Vagina (tissue), 2 donors: ENCODE data around the gene PPIF. TPM values are rescaled to one million over a fixed set of nuclear protein-coding genes. Genes with fewer than 3 reads are reported as not detected.

Source experiments
- DNase-seq, 2 donors: peaks; one replicate each; pipeline ENCODE4 v3.0.0-alpha.2; 2017; ENCODE audit errors: extremely low spot score in 2 of 2
- H3K27ac ChIP-seq: fragments of 200-600 bp; sonication (generic); one replicate; pipeline ENCODE4 v1.5.1; 2019
- H3K27me3 ChIP-seq: fragments of 200-600 bp; sonication (generic); one replicate; pipeline ENCODE4 v1.5.1; 2019
- H3K36me3 ChIP-seq, 2 donors: fragments of 200-600 bp; sonication (generic); one replicate each; pipeline ENCODE4 v1.5.1; 2017 to 2019
- H3K4me1 ChIP-seq: fragments of 200-600 bp; sonication (generic); one replicate; pipeline ENCODE4 v1.5.1; 2019
- H3K4me3 ChIP-seq, 2 donors: fragments of 200-600 bp; sonication (generic); 1 replicate in 1 of 2; 2 replicates in 1 of 2; pipeline ENCODE4 v1.5.1; 2016 to 2019
- H3K9me3 ChIP-seq: fragments of 200-600 bp; sonication (generic); one replicate; pipeline ENCODE4 v1.5.1; 2019
- POLR2A ChIP-seq, 2 donors: fragments of 450-650 bp; IDR thresholded peaks; one replicate each; pipeline ENCODE4 v1.6.1; 2017; ENCODE audit warnings: antibody characterized with exemption in 2 of 2, mild to moderate bottlenecking in 2 of 2, moderate library complexity in 2 of 2
- POLR2AphosphoS5 ChIP-seq, 2 donors: sonication (generic); formaldehyde crosslinking; IDR thresholded peaks; one replicate each; pipeline ENCODE4 v1.9.0; 2017; ENCODE audit warnings: antibody characterized with exemption in 2 of 2, mild to moderate bottlenecking in 2 of 2, low read depth in 1 of 2; ENCODE audit not compliant: insufficient read depth in 1 of 2
- intact Hi-C: fragments of 100-400 bp; cut with DNase I; formaldehyde crosslinking; loops from one replicate; pipeline ENCODE4 v1.15.1; 2023
- total RNA-seq: library from RNA; depleted of rRNA; stranded (reverse); fragments of >200 nt; gene quantifications from one replicate; pipeline ENCODE4 v1.2.3, GENCODE V29; 2016
- TF ChIP-seq, protein P1 (sequence below), 3 experiments: fragments of 450-650 bp in 2 of 3; fragments of 200-600 bp in 1 of 3; sonication (generic) in 1 of 3; IDR thresholded peaks; one replicate each; pipeline ENCODE4 v1.5.1; 2017 to 2019; ENCODE audit warnings: antibody characterized with exemption in 3 of 3, mild to moderate bottlenecking in 2 of 3, moderate library complexity in 2 of 3

Gene PPIF
- total RNA-seq, 1 donor from 2014 or later, result 44.7 TPM

DNA sequence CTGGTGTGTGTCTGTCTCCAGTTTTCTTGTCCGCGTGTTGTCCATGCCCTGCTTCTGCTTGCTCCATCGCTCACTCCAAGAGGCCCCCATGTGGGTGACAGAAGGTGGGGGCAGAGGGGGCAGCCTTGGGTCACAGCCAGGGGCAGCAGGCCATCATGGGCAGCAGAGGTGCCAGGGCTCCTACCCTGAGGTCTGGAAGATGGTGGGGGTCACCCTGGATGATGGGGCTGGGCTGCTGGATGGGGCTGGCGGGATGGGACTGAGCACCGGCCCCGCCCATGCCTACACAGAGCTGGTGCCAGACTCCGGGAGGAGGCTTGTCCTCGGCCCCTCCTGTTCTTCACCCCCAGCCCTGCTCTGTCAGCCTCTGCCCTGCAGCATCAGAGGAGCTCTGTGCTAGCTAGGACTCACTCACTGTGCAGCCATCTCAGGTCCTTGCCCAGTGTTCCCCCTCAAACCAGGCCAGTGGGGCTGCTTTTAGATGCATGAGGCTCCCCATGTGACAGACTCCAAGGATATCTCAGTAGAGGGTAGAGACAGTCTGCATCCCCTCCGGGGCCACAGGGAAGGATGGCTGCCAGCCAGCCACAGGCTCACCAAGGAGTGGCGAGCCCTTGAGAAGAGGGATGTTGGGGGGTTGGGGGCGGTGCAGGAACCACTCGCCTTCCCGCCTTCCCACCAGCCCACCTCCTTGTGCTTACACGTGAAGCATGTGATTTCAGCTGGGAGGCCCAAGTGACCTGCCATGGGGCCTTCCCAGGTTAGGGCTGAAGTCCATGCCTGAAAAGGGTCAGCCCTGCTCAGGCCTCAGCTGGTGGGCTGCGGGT, 35.5 kb upstream of the PPIF start:
- intact Hi-C loops, result no loop called here
- Histone ChIP-seq H3K27ac (peak overlapping the region; percentile 5), H3K9me3 (no peaks in the 10 kb centered on the region), H3K4me3 (no peak overlapping the region), H3K36me3 (peaks cover 0 to 67% of the 10 kb centered on the region in 2 donors), H3K27me3 (no peaks in the 10 kb centered on the region), H3K4me1 (peaks cover 16% of the 10 kb centered on the region)
- TF ChIP-seq, protein P1, sequence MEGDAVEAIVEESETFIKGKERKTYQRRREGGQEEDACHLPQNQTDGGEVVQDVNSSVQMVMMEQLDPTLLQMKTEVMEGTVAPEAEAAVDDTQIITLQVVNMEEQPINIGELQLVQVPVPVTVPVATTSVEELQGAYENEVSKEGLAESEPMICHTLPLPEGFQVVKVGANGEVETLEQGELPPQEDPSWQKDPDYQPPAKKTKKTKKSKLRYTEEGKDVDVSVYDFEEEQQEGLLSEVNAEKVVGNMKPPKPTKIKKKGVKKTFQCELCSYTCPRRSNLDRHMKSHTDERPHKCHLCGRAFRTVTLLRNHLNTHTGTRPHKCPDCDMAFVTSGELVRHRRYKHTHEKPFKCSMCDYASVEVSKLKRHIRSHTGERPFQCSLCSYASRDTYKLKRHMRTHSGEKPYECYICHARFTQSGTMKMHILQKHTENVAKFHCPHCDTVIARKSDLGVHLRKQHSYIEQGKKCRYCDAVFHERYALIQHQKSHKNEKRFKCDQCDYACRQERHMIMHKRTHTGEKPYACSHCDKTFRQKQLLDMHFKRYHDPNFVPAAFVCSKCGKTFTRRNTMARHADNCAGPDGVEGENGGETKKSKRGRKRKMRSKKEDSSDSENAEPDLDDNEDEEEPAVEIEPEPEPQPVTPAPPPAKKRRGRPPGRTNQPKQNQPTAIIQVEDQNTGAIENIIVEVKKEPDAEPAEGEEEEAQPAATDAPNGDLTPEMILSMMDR (IDR thresholded peaks at IDR 0.05), result no peak
- no peak for TF ChIP-seq POLR2AphosphoS5 (IDR thresholded peaks at IDR 0.05; ENCODE audit: insufficient read depth in 1 of 2, low read depth in 1 of 2)
- TF ChIP-seq POLR2A (IDR thresholded peaks at IDR 0.05), result no peak
- no peak for DNase-seq

DNA sequence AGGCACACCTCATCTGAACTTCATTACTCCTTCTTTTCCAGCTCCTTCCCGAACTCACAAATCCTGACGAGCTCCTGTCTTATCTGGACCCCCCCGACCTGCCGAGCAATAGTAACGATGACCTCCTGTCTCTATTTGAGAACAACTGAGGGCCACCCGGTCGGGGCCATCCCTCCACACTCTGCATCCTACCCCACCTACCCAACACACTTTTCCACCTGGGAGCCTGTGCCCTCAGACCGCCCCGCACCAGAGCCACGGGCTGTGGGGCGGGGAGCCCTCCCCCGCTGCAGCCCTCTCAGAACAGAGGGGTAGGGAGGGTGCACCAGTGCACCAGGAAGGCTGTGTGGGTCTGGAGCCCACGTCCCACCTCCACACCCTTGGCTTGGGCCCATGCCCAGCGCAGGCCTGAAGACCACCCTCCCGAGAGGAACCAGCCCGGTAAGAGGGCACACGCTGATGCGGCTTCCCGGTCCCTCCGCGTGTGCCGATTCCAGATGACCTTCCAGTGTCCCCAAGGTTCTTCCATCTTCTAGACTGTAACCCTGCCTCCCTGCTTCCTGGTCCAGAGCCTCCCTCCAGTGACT, 34.6 kb upstream of the PPIF start:
- peaks cover 0 to 58% of the 10 kb centered on the region in 2 donors for H3K36me3 ChIP-seq
- no peak overlapping the region for H3K27ac ChIP-seq
- no peak overlapping the region for H3K4me3 ChIP-seq
- no peaks in the 10 kb centered on the region for H3K27me3 ChIP-seq
- intact Hi-C loops, result no loop called here
- TF ChIP-seq, protein P1 (IDR thresholded peaks at IDR 0.05), result no peak
- TF ChIP-seq POLR2A (IDR thresholded peaks at IDR 0.05), result no peak
- no peak for TF ChIP-seq POLR2AphosphoS5 (IDR thresholded peaks at IDR 0.05; ENCODE audit: insufficient read depth in 1 of 2, low read depth in 1 of 2)
- peaks cover 25% of the 10 kb centered on the region for H3K4me1 ChIP-seq
- H3K9me3 ChIP-seq, result no peaks in the 10 kb centered on the region
- no peak for DNase-seq

DNA sequence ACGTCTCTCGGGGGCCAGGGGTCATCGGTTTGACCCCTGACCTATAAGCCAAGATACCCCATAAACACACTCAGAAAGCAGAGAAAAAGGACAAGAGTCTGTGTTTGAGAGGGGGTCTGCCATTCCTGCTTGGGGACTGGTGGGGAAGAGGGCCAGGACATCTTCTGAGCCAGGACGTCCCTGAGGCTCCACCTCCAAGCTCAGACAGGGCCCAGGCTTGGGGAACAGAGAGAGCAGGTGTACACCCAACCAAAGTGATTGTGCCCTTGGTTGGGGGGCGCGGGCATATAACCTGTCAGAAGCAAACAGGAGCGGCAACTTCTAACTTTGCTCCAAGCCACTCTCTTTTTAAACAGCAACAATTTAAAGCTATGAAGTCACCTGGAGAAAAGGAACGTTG, 33.9 kb upstream of the PPIF start:
- Histone ChIP-seq H3K27me3 (no peaks in the 10 kb centered on the region), H3K9me3 (no peaks in the 10 kb centered on the region), H3K4me1 (peaks cover 30% of the 10 kb centered on the region), H3K27ac (no peak overlapping the region), H3K4me3 (no peak overlapping the region), H3K36me3 (peaks cover 0 to 51% of the 10 kb centered on the region in 2 donors)
- no peak for DNase-seq
- TF ChIP-seq POLR2AphosphoS5 (IDR thresholded peaks at IDR 0.05; ENCODE audit: insufficient read depth in 1 of 2, low read depth in 1 of 2), result no peak
- TF ChIP-seq POLR2A (IDR thresholded peaks at IDR 0.05), result no peak
- TF ChIP-seq, protein P1 (IDR thresholded peaks at IDR 0.05), result no peak
- intact Hi-C loops, result no loop called here

DNA sequence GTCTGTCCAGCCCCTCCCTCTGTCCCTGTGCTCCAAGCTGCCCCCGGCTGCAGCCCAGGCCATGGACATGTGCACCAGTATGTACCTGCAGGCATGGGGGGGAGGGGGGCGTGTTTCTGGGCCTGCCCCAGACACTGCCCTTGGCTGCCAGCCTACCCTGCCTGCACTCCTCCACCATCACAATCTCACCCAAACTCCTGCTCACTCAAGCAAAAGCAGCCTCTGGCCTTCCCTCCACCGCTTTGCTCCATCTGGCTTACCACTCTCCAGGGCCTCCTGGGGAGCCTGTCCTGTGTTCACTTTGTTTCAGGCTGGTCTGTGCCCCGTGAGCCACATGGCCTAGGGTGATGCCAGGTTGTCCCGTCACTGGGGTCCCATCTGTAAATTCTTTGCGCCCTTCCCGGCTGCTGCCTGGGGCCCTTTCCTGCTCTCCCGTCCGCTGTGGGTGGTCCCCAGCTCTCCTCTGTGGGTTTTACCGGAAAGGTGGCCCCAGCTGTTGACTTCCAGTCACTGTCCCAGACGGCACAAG, 33.3 kb upstream of the PPIF start:
- H3K27me3 ChIP-seq, result no peaks in the 10 kb centered on the region
- no peak overlapping the region for H3K27ac ChIP-seq
- TF ChIP-seq POLR2A (IDR thresholded peaks at IDR 0.05), result no peak
- peak in 1 of 2 donors; percentile 26 for TF ChIP-seq POLR2AphosphoS5 (IDR thresholded peaks at IDR 0.05; ENCODE audit: insufficient read depth in 1 of 2, low read depth in 1 of 2)
- TF ChIP-seq, protein P1 (IDR thresholded peaks at IDR 0.05), result no peak
- no peak for DNase-seq
- peaks cover 30% of the 10 kb centered on the region for H3K4me1 ChIP-seq
- intact Hi-C loops, result no loop called here
- no peaks in the 10 kb centered on the region for H3K9me3 ChIP-seq
- H3K4me3 ChIP-seq, result no peak overlapping the region
- H3K36me3 ChIP-seq, result peaks cover 0 to 45% of the 10 kb centered on the region in 2 donors
